Upper lobe of left lung (tissue), 4 donors: ENCODE measurements around the gene GNG2.

Experiments
- CTCF ChIP-seq, 6 experiments: fragments of 450-650 bp in 4 of 6; fragments of 200-600 bp in 2 of 6; sonication (generic) in 2 of 6; IDR thresholded peaks; one replicate each; pipeline ENCODE4 v1.5.1; 2016 to 2019; ENCODE audit warnings: antibody characterized with exemption in 6 of 6
- POLR2AphosphoS5 ChIP-seq, 2 donors: sonication (generic); formaldehyde crosslinking; IDR thresholded peaks; one replicate each; pipeline ENCODE4 v1.5.1; 2017; ENCODE audit warnings: antibody characterized with exemption in 2 of 2

- TF ChIP-seq POLR2AphosphoS5 (IDR thresholded peaks at IDR 0.05) (no peak), CTCF (IDR thresholded peaks at IDR 0.05) (no peak)
These were observed 13.0 kb upstream of the GNG2 start for GRCh38 chr14:51847489-51847796.
